ENCODE measurements around the gene NHERF1. TPM values are rescaled to one million over a fixed set of nuclear protein-coding genes. Genes with fewer than 3 reads are reported as not detected.

NHERF1 gene
- total and polyA plus RNA-seq, 5 donors: 6.1 to 11.6 (median 9.2) TPM

DNA sequence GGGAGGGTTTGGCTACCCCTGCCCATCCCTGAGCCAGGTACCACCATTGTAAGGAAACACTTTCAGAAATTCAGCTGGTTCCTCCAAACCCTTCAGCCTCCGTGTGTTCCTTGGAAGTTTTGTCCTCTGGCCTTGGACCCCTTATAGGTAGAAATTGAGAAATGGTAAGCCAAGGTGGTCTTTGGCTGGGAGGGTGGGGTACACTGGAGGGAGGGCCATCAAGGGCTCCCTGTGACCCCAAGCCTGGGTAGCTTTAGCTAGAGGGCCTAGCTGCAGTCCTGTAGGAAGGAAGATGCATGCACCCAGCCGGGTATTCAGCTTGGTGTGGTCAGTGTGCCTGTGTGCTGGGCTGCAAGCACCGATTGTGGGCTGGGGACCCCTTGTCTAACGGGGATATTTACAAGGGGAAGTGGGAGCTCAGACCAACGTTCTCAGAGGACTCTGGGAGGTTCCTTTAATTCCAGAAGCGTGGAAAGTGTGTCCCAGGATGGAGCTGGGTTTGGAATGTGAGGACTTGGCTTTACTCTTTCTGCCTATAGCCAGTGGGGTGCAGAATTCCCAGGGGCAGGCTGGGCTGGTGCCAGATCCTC, 20.9 kb downstream of the NHERF1 start:
- no peak for DNase-seq
- 53% methylated on average over 6 of the region's 6 CpGs for WGBS

DNA sequence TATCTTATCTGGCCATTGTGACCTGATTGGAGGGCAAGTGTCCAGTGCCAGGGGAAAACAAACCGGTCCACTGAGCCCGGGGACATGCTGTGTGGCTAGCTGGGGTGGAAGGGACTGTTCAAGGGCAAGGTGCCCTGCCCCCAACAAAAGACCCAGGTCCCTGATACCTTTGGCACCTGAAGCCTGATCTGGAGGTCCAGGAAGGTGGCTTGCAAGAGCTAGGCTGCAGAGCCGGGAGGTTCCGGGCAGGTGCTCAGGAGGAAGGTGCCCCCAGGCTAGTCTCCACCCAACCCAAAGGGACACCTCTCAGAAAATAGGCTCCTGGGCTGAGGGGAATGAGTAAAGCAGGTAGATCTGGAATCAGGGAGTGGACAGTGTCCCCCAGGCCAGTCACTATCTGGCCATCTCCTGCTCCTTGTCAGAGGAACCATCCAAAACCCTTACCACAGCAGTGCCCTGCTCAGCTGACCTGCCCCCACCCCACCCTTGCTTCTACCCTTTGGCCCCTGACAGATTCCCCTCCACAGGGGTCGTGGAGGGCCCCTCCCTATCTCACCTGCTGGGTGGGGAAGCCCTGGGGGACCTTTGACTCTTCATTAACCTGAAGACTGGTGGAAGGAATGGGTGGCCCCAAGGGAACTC, 21.5 kb downstream of the NHERF1 start:
- H3K27ac ChIP-seq (ENCODE audit: low read length): no peak overlapping the region
- intact Hi-C loops (cut with DNase I): loop anchor here in 1 of 4 donors (2.0 kb wide), 1 partner anchor 25 kb away; no protein-coding TSS in a partner anchor
- DNase-seq: peak in 1 of 3 donors; percentile 46
- WGBS: 49% methylated on average over 5 of the region's 5 CpGs
- no peak overlapping the region for H3K4me3 ChIP-seq (ENCODE audit: low read length)
- no peaks in the 10 kb centered on the region for H3K9me3 ChIP-seq (ENCODE audit: control insufficient read depth, low read length)
- ATAC-seq: no peak
- peaks cover 2% of the 10 kb centered on the region for H3K4me1 ChIP-seq (ENCODE audit: control insufficient read depth, insufficient read depth, low read length)
- no peaks in the 10 kb centered on the region for H3K27me3 ChIP-seq (ENCODE audit: control insufficient read depth, insufficient read depth)

More for the DNA sequence above, 20.9 kb downstream of the NHERF1 start:
- H3K9me3 ChIP-seq (ENCODE audit: control insufficient read depth, low read length): no peaks in the 10 kb centered on the region
- ATAC-seq: no peak
- intact Hi-C loops (cut with DNase I): no loop called here
- H3K4me1 ChIP-seq (ENCODE audit: control insufficient read depth, insufficient read depth, low read length): peaks cover 2% of the 10 kb centered on the region
- no peak overlapping the region for H3K27ac ChIP-seq (ENCODE audit: low read length)
- H3K27me3 ChIP-seq (ENCODE audit: control insufficient read depth, insufficient read depth): no peaks in the 10 kb centered on the region
- no peak overlapping the region for H3K4me3 ChIP-seq (ENCODE audit: low read length)

DNA sequence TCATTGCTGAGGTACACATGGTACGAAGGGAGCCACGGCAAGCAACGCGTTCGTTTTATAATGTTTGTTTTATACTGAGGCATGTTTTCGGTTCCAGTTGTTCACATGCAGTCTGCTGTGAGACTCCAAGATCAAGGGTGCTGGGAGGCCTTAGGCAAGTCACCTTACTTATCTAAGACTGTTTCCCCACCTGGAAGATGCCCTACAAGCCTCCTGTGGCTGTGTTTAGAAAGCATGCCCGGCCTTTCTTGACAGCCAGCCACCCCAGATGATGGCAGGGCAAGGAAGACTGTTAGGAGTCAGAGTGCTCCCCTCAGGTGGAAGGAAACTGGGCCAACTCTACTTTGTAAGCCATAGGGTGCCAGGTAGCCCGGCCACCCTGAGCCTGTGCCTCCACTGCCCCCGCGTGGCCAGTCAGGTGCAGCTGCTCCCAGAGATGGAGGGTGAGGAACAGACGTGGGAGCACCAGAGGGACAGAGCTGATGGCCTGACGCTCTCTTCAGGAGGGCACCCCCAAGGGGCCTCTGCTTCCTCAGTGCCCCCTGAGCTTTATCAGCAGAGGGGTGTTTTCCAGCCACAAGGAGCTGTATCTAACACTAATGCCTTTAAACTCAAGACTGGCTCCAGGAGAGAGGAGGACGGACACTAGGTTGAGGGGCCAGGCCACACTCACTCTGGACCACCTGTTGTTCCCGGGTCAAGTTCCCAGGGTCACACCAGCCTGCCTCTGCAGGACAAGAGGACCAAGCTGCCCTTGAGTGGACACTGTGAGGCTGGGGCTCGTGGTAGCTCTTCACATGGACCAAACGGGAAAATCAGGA, 22.3 kb downstream of the NHERF1 start:
- H3K4me1 ChIP-seq (ENCODE audit: control insufficient read depth, insufficient read depth, low read length): peaks cover 5% of the 10 kb centered on the region
- 61% methylated on average over 16 of the region's 16 CpGs for WGBS
- H3K27ac ChIP-seq (ENCODE audit: low read length): no peak overlapping the region
- H3K9me3 ChIP-seq (ENCODE audit: control insufficient read depth, low read length): no peaks in the 10 kb centered on the region
- no peak overlapping the region for H3K4me3 ChIP-seq (ENCODE audit: low read length)
- peak; percentile 53 to 84 (median 81) for DNase-seq
- peak; percentile 50 to 63 for ATAC-seq
- intact Hi-C loops (cut with DNase I): loop anchor here in 1 of 4 donors (2.0 kb wide), 1 partner anchor 26 kb away; no protein-coding TSS in a partner anchor
- no peaks in the 10 kb centered on the region for H3K27me3 ChIP-seq (ENCODE audit: control insufficient read depth, insufficient read depth)

- DNase-seq: no peak
- ATAC-seq: no peak
- 81% methylated on average over 9 of the region's 9 CpGs for WGBS
- H3K27ac ChIP-seq (ENCODE audit: low read length): no peak overlapping the region
- H3K27me3 ChIP-seq (ENCODE audit: control insufficient read depth, insufficient read depth): no peaks in the 10 kb centered on the region
- no peak overlapping the region for H3K4me3 ChIP-seq (ENCODE audit: low read length)
- H3K4me1 ChIP-seq (ENCODE audit: control insufficient read depth, insufficient read depth, low read length): peaks cover 5% of the 10 kb centered on the region
- intact Hi-C loops (cut with DNase I): loop anchor here in 1 of 4 donors (2.0 kb wide), 1 partner anchor 27 kb away; no protein-coding TSS in a partner anchor
- no peaks in the 10 kb centered on the region for H3K9me3 ChIP-seq (ENCODE audit: control insufficient read depth, low read length)
Observed at GRCh38 chr17:74771319-74771914, 23.0 kb downstream of the NHERF1 start.

DNA sequence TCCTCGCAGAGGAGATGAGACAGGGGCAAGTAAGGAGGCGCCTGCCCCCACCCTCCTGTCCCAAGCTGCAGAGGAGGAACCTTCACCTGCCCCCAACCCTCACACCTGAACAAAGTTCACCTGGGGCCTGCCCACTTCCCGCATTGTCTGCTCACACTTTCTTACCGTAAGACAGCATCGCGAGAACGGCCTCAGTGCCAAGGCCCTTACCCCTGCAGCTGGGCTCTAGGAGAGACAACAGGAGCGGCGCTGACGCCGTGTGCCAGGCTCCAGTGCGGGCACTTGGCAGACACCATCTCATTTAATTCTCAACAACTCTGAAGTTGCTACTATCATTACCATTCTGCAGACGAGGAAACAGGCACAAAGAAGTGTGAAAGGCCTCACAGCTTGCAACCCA, 23.6 kb downstream of the NHERF1 start:
- no peaks in the 10 kb centered on the region for H3K9me3 ChIP-seq (ENCODE audit: control insufficient read depth, low read length)
- H3K4me1 ChIP-seq (ENCODE audit: control insufficient read depth, insufficient read depth, low read length): peaks cover 5% of the 10 kb centered on the region
- 92% methylated on average over 13 of the region's 13 CpGs for WGBS
- ATAC-seq (no peak), DNase-seq (no peak)
- no peaks in the 10 kb centered on the region for H3K27me3 ChIP-seq (ENCODE audit: control insufficient read depth, insufficient read depth)
- H3K4me3 ChIP-seq (ENCODE audit: low read length): no peak overlapping the region
- H3K27ac ChIP-seq (ENCODE audit: low read length): no peak overlapping the region
- intact Hi-C loops (cut with DNase I): no loop called here

GRCh38 chr17:74773414-74773813, 25.0 kb downstream of the NHERF1 start:
- H3K9me3 ChIP-seq (ENCODE audit: control insufficient read depth, low read length): no peaks in the 10 kb centered on the region
- no peaks in the 10 kb centered on the region for H3K27me3 ChIP-seq (ENCODE audit: control insufficient read depth, insufficient read depth)
- H3K27ac ChIP-seq (ENCODE audit: low read length): no peak overlapping the region
- DNase-seq (no peak), ATAC-seq (no peak)
- intact Hi-C loops (cut with DNase I): no loop called here
- 76% methylated on average over 6 of the region's 6 CpGs for WGBS
- H3K4me1 ChIP-seq (ENCODE audit: control insufficient read depth, insufficient read depth, low read length): peaks cover 5% of the 10 kb centered on the region
- H3K4me3 ChIP-seq (ENCODE audit: low read length): no peak overlapping the region

DNA sequence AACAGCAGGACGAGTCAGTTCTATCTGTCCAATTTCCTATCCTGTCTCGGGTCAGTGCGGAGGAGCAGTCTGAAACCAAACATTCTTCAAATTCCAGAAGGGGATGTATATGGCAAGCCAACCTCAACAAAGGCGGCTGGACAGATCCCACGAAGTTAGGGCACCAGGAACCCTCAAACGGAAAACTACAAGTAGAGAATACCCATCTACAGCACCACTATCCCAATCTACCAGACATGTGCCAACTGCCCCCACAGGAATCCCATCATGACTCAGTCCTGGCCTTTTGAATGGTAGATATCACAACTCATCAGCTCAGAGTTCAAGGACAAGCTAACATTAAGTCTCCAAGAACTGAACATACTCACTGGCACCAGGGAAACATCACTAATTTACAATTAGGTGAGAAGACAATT, 25.5 kb downstream of the NHERF1 start:
- Histone ChIP-seq H3K27ac (ENCODE audit: low read length) (no peak overlapping the region), H3K4me3 (ENCODE audit: low read length) (no peak overlapping the region), H3K4me1 (ENCODE audit: control insufficient read depth, insufficient read depth, low read length) (peaks cover 5% of the 10 kb centered on the region), H3K27me3 (ENCODE audit: control insufficient read depth, insufficient read depth) (no peaks in the 10 kb centered on the region), H3K9me3 (ENCODE audit: control insufficient read depth, low read length) (no peaks in the 10 kb centered on the region)
- no peak for ATAC-seq
- no peak for DNase-seq
- intact Hi-C loops (cut with DNase I): no loop called here
- 54% methylated on average over 6 of the region's 6 CpGs for WGBS

- 38% methylated on average over 12 of the region's 12 CpGs for WGBS
- ATAC-seq: no peak
- H3K4me1 ChIP-seq (ENCODE audit: control insufficient read depth, insufficient read depth, low read length): peaks cover 5% of the 10 kb centered on the region
Observed at GRCh38 chr17:74775409-74776043, 27.1 kb downstream of the NHERF1 start.

GRCh38 chr17:74776044-74776962, 27.9 kb downstream of the NHERF1 start, which contains the start of gene NAT9:
Gene NAT9 (minus strand): TSS chr17:74776345. CDS start chr17:74775698, 647 bp downstream.
- WGBS: under 1% methylated on average over 64 of the region's 64 CpGs
- H3K9me3 ChIP-seq (ENCODE audit: control insufficient read depth, low read length): no peaks in the 10 kb centered on the region
- H3K4me3 ChIP-seq (ENCODE audit: low read length): peak within 1 kb of the TSS; percentile 67
- ATAC-seq (peak; percentile 96 to 97), DNase-seq (peak; percentile 99 to 100 (median 99))
- intact Hi-C loops (cut with DNase I): no loop called here
- H3K27ac ChIP-seq (ENCODE audit: low read length): no peak within 1 kb of the TSS
- H3K27me3 ChIP-seq (ENCODE audit: control insufficient read depth, insufficient read depth): no peaks in the 10 kb centered on the region
- H3K4me1 ChIP-seq (ENCODE audit: control insufficient read depth, insufficient read depth, low read length): peaks cover 5% of the 10 kb centered on the region

More at GRCh38 chr17:74775409-74776043, 27.1 kb downstream of the NHERF1 start:
- no peaks in the 10 kb centered on the region for H3K9me3 ChIP-seq (ENCODE audit: control insufficient read depth, low read length)
- H3K27me3 ChIP-seq (ENCODE audit: control insufficient read depth, insufficient read depth): no peaks in the 10 kb centered on the region
- H3K27ac ChIP-seq (ENCODE audit: low read length): no peak overlapping the region
- no peak for DNase-seq
- peak overlapping the region; percentile 67 for H3K4me3 ChIP-seq (ENCODE audit: low read length)
- intact Hi-C loops (cut with DNase I): no loop called here
